Mammary epithelial cell (primary cell): ENCODE measurements around the gene C9orf50.

Experiments
- EZH2 ChIP-seq: IDR thresholded peaks from 2 replicates; pipeline ENCODE4 v1.6.1; 2012; ENCODE audit warnings: low read length, inconsistent platforms, borderline replicate concordance
- TF ChIP-seq, protein P1 (sequence below), 2 donors: IDR thresholded peaks in 1 of 2; conservative IDR thresholded peaks in 1 of 2; 2 replicates each; pipeline ENCODE4 v1.5.1; 2011 to 2012; ENCODE audit warnings: inconsistent platforms in 2 of 2, low read length in 2 of 2, mild to moderate bottlenecking in 2 of 2, control low read depth in 1 of 2, low read depth in 1 of 2; ENCODE audit not compliant: insufficient read depth in 1 of 2; ENCODE audit errors: extremely low read depth in 1 of 2

DNA sequence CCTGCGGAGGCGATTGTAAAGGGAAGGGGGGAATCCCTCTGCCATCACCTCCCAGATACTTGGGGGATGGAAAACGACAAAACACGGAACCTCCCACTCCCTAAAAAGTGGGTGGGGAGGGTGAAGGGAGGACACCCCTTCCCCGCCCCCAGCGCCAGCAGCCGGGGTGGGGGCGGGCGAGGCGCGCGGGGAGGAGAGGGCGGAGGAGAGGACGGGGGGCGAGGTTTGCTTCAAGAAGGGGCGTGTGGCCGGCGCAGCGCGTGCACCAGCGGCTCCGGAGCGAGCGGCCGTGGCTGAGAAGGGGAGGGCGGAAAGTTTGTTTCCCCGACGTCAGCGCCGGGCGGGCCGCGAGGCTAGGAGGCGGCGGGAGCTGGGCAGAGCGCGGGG, 44.5 kb upstream of the C9orf50 start, which contains the start of gene PRRX2:
- TF ChIP-seq, protein P1, sequence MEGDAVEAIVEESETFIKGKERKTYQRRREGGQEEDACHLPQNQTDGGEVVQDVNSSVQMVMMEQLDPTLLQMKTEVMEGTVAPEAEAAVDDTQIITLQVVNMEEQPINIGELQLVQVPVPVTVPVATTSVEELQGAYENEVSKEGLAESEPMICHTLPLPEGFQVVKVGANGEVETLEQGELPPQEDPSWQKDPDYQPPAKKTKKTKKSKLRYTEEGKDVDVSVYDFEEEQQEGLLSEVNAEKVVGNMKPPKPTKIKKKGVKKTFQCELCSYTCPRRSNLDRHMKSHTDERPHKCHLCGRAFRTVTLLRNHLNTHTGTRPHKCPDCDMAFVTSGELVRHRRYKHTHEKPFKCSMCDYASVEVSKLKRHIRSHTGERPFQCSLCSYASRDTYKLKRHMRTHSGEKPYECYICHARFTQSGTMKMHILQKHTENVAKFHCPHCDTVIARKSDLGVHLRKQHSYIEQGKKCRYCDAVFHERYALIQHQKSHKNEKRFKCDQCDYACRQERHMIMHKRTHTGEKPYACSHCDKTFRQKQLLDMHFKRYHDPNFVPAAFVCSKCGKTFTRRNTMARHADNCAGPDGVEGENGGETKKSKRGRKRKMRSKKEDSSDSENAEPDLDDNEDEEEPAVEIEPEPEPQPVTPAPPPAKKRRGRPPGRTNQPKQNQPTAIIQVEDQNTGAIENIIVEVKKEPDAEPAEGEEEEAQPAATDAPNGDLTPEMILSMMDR (conservative IDR thresholded peaks at IDR 0.05 in 1 of 2, IDR thresholded peaks at IDR 0.05 in 1 of 2; ENCODE audit: extremely low read depth in 1 of 2, insufficient read depth in 1 of 2, low read depth in 1 of 2, low read length in 2 of 2), result no peak
- TF ChIP-seq EZH2, result no peak
